GM12801 (cell line): Measurements from ENCODE around the gene GLT8D2.

Experiments used
- TF ChIP-seq, protein P1 (sequence below): IDR thresholded peaks from one replicate; pipeline ENCODE4 v1.5.1; 2011; ENCODE audit warnings: control low read depth; ENCODE audit not compliant: insufficient read length; ENCODE audit errors: extremely low read depth

GLT8D2 gene

DNA sequence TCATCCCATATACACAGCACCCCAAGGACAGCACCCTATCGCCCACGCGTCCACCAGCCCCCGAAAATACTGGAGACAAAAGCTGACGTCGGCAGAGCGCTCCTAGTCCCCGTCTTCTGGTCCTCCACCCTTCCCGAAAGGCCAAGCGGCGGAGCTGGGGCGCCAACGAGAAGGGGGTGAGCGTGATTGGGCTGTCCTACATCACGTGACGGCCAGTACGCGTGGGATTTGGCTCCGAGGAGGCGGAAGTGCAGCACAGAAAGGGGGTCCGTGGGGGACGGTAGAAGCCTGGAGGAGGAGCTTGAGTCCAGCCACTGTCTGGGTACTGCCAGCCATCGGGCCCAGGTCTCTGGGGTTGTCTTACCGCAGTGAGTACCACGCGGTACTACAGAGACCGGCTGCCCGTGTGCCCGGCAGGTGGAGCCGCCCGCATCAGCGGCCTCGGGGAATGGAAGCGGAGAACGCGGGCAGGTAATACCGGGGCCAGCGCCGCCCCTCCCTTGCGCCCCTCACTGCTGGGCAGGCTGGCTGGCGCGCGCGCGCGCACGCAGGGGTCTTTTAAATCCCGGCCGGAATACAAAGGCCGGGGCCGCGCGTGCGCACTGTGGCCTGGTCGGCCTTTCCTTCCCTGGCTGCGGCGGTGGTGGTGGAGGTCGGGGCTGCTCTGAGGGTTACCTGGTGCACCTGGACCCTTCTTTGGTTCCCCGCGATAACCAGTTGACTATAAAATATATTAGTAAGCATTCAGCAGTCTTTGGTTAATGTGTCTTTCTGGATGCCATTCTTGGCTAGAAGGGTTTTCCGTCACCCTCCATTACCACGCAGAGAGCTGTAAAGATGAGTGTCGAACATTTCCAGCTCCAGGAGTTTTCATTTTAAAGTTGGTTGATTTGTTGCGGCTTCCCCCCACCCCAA lies 84.1 kb downstream of the GLT8D2 start, which contains the start of gene TDG:
TDG (plus strand) TSS at position 283 of the 915 bp plus-strand sequence; CDS start at position 449, 166 bp downstream.
- TF ChIP-seq, protein P1, sequence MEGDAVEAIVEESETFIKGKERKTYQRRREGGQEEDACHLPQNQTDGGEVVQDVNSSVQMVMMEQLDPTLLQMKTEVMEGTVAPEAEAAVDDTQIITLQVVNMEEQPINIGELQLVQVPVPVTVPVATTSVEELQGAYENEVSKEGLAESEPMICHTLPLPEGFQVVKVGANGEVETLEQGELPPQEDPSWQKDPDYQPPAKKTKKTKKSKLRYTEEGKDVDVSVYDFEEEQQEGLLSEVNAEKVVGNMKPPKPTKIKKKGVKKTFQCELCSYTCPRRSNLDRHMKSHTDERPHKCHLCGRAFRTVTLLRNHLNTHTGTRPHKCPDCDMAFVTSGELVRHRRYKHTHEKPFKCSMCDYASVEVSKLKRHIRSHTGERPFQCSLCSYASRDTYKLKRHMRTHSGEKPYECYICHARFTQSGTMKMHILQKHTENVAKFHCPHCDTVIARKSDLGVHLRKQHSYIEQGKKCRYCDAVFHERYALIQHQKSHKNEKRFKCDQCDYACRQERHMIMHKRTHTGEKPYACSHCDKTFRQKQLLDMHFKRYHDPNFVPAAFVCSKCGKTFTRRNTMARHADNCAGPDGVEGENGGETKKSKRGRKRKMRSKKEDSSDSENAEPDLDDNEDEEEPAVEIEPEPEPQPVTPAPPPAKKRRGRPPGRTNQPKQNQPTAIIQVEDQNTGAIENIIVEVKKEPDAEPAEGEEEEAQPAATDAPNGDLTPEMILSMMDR = no peak

- TF ChIP-seq, protein P1 = no peak
Observed at GRCh38 chr12:103965255-103965589, 84.8 kb downstream of the GLT8D2 start.

GRCh38 chr12:103964805-103965204 lies 85.2 kb downstream of the GLT8D2 start:
- TF ChIP-seq, protein P1 = no peak

DNA sequence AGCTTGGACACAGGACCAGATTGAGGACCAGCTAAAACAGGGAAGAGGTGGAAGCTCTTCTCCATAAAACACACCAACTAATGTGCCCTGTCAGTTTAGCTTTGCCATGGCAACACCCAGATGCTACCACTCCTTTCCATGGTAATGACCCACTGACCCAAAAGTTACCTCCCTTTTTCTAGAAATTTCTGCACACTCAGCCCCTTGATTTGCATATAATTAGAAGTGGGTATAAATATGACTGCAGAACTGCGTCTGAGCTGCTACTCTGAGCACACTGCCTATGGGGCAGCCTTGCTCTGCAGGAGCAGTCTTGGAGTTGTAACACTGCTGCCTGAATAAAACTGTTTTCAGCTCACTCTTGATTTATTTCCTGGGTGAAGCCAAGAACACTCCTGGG lies 87.5 kb downstream of the GLT8D2 start:
- TF ChIP-seq, protein P1 = no peak

GRCh38 chr12:103960616-103961227 lies 89.3 kb downstream of the GLT8D2 start:
- TF ChIP-seq, protein P1 = no peak

DNA sequence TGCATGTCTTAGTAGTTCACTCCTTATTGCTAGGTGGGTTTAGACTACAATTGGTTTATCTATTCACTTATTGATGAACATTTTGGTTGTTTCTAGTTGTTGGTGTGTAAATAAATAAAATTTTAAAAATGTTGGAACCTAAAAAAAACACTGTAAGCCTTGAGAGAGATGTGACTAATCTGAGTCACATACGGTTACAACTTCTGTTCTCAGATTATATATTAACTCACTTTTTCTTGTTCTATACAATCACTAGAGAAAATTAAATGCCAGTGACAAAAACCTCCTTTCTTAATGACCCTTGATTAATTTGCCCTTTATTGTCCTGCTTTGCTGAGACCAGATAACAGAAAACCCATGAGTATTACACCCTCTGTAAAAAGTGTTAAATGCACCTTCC lies 91.4 kb downstream of the GLT8D2 start:
- TF ChIP-seq, protein P1 = no peak

GRCh38 chr12:103957865-103958388 lies 92.1 kb downstream of the GLT8D2 start:
- TF ChIP-seq, protein P1 = no peak
